Breast epithelium (tissue), 3 donors: ENCODE results near the gene CPNE2.

Experiments
- CTCF ChIP-seq, 3 donors: fragments of 450-650 bp; IDR thresholded peaks; one replicate each; pipeline ENCODE4 v1.5.1; 2016 to 2017; ENCODE audit warnings: antibody characterized with exemption in 3 of 3, mild to moderate bottlenecking in 3 of 3, moderate library complexity in 3 of 3
- POLR2A ChIP-seq: fragments of 450-650 bp; IDR thresholded peaks from one replicate; pipeline ENCODE4 v1.6.1; 2016; ENCODE audit warnings: antibody characterized with exemption, mild to moderate bottlenecking, moderate library complexity
- POLR2AphosphoS5 ChIP-seq, 3 donors: sonication (generic); formaldehyde crosslinking; IDR thresholded peaks; one replicate each; pipeline ENCODE4 v1.6.1; 2017; ENCODE audit warnings: antibody characterized with exemption in 3 of 3

- no peak for TF ChIP-seq CTCF (IDR thresholded peaks at IDR 0.05)
- no peak for TF ChIP-seq POLR2A
- TF ChIP-seq POLR2AphosphoS5 (IDR thresholded peaks at IDR 0.05), result no peak
Observed at GRCh38 chr16:57082664-57083063, 9.7 kb upstream of the CPNE2 start.
